GM23248 (cell line): ENCODE data around the gene LIME1. TPM values are rescaled to one million over a fixed set of nuclear protein-coding genes. Genes with fewer than 3 reads are reported as not detected.

Experiments used
- DNase-seq: peaks from one replicate; pipeline ENCODE4 v3.0.0-alpha.2; 2015
- H2AFZ ChIP-seq: fragments of 200-600 bp; sonication (generic); 2 replicates; pipeline ENCODE4 v1.6.1; 2016; ENCODE audit warnings: antibody characterized with exemption
- H3F3A ChIP-seq: fragments of 200-600 bp; sonication (generic); 2 replicates; pipeline ENCODE4 v1.6.1; 2016; ENCODE audit warnings: mild to moderate bottlenecking, antibody characterized with exemption, mixed run types; ENCODE audit not compliant: insufficient read depth
- H3K27ac ChIP-seq: fragments of 200-600 bp; sonication (generic); 2 replicates; pipeline ENCODE4 v1.5.1; 2016; ENCODE audit warnings: mild to moderate bottlenecking
- H3K27me3 ChIP-seq: fragments of 200-600 bp; sonication (generic); replicated peaks from 2 replicates; pipeline ENCODE4 v1.6.1; 2016; ENCODE audit warnings: mild to moderate bottlenecking; ENCODE audit not compliant: insufficient read depth
- H3K36me3 ChIP-seq: fragments of 200-600 bp; sonication (generic); 2 replicates; pipeline ENCODE4 v1.6.1; 2016; ENCODE audit warnings: low read depth, mild to moderate bottlenecking
- H3K4me1 ChIP-seq: fragments of 200-600 bp; sonication (generic); 2 replicates; pipeline ENCODE4 v1.6.1; 2016; ENCODE audit warnings: mild to moderate bottlenecking; ENCODE audit not compliant: insufficient read depth
- H3K4me2 ChIP-seq: fragments of 200-600 bp; sonication (generic); one replicate; pipeline ENCODE4 v1.6.1; 2016; ENCODE audit warnings: mild to moderate bottlenecking; ENCODE audit not compliant: unreplicated experiment
- H3K4me3 ChIP-seq: fragments of 200-600 bp; sonication (generic); 2 replicates; pipeline ENCODE4 v1.5.1; 2016; ENCODE audit warnings: mild to moderate bottlenecking
- H3K79me2 ChIP-seq: fragments of 200-600 bp; sonication (generic); 2 replicates; pipeline ENCODE4 v1.6.1; 2016; ENCODE audit warnings: mild to moderate bottlenecking; ENCODE audit not compliant: insufficient read depth
- H3K9ac ChIP-seq: fragments of 200-600 bp; sonication (generic); 2 replicates; pipeline ENCODE4 v1.6.1; 2016; ENCODE audit warnings: mild to moderate bottlenecking
- H3K9me2 ChIP-seq: fragments of 200-600 bp; sonication (generic); 2 replicates; pipeline ENCODE4 v1.6.1; 2016; ENCODE audit warnings: mixed run types, mild to moderate bottlenecking, moderate library complexity; ENCODE audit not compliant: insufficient read depth
- H3K9me3 ChIP-seq: fragments of 200-600 bp; sonication (generic); one replicate; pipeline ENCODE4 v1.6.1; 2017; ENCODE audit warnings: low read depth
- H4K20me1 ChIP-seq: fragments of 200-600 bp; sonication (generic); 2 replicates; pipeline ENCODE4 v1.6.0; 2016; ENCODE audit not compliant: insufficient read depth
- EZH2 ChIP-seq: fragments of 200-600 bp; sonication (generic); IDR thresholded peaks from 2 replicates; pipeline ENCODE4 v1.6.1; 2018; ENCODE audit warnings: antibody characterized with exemption, mild to moderate bottlenecking; ENCODE audit not compliant: insufficient read depth, poor library complexity, severe bottlenecking
- EZH2phosphoT487 ChIP-seq: fragments of 200-600 bp; sonication (generic); IDR thresholded peaks from 2 replicates; pipeline ENCODE4 v1.6.1; 2018; ENCODE audit warnings: antibody characterized with exemption, moderate library complexity, mild to moderate bottlenecking, low read depth; ENCODE audit not compliant: insufficient read depth
- WGBS, 2 experiments: methylation state at CpG; one replicate each; pipeline ENCODE4 v1.1.6; 2015 to 2017; ENCODE audit warnings: low lambda C conversion rate in 2 of 2, low coverage in 1 of 2; ENCODE audit errors: missing lambda C conversion rate in 2 of 2; 5-methylcytosine and 5-hydroxymethylcytosine counted together
- in situ Hi-C: fragments of 300-500 bp; cut with MboI; formaldehyde crosslinking; loops from 2 replicates; pipeline ENCODE4 v1.15.0; 2020
- polyA plus RNA-seq: library from polyadenylated mRNA; unstranded; fragments of >200 nt; fragmentation: Nextera tagmentation; extraction: Ambion mirVana; gene quantifications from 2 replicates; pipeline ENCODE4 v1.2.1, GENCODE V29; 2016
- total RNA-seq: library from RNA; depleted of rRNA; stranded (reverse); fragments of >200 nt; shearing (Covaris generic); gene quantifications from 2 replicates; pipeline ENCODE4 v1.2.3, GENCODE V29; 2014

LIME1 gene
- total and polyA plus RNA-seq, 2 experiments from 2014 or later = 3.7 to 14.1 TPM

GRCh38 chr20:63697357-63697867 lies 39.1 kb upstream of the LIME1 start:
- Histone ChIP-seq H3K79me2 (peaks cover 8% of the 10 kb centered on the region; the same call in 1 of the 2 replicates), H3K4me3 (peak overlapping the region; percentile 47), H3K4me1 (peaks cover 24% of the 10 kb centered on the region), H3K27ac (no peak overlapping the region), H2AFZ (no peak overlapping the region), H3K9me2 (no peaks in the 10 kb centered on the region), H3K27me3 (no peaks in the 10 kb centered on the region), H3K4me2 (peak overlapping the region; percentile 25), H3F3A (no peaks in the 10 kb centered on the region; the same call in 1 of the 2 replicates), H3K36me3 (no peaks in the 10 kb centered on the region), H3K9me3 (no peaks in the 10 kb centered on the region), H3K9ac (peak overlapping the region; percentile 44), H4K20me1 (no peaks in the 10 kb centered on the region)
- no peak for DNase-seq
- in situ Hi-C loops = no loop called here
- WGBS, 2 experiments = 50 to 53% methylated on average over 7 of the region's 7 CpGs
- no peak for TF ChIP-seq EZH2phosphoT487
- TF ChIP-seq EZH2 = no peak

GRCh38 chr20:63697868-63698545 lies 38.5 kb upstream of the LIME1 start:
- Histone ChIP-seq H2AFZ (no peak overlapping the region), H3K27ac (peak overlapping the region; percentile 87; the same call in 1 of the 2 replicates), H3K4me3 (no peak overlapping the region), H3K36me3 (no peaks in the 10 kb centered on the region), H3K27me3 (no peaks in the 10 kb centered on the region), H3K4me1 (peaks cover 24% of the 10 kb centered on the region), H3K9me2 (no peaks in the 10 kb centered on the region), H3K4me2 (no peak overlapping the region), H3F3A (no peaks in the 10 kb centered on the region; the same call in 1 of the 2 replicates), H3K9me3 (no peaks in the 10 kb centered on the region), H3K9ac (peak overlapping the region; percentile 44; the same call in 1 of the 2 replicates), H3K79me2 (peaks cover 8% of the 10 kb centered on the region; the same call in 1 of the 2 replicates), H4K20me1 (no peaks in the 10 kb centered on the region)
- 88% methylated on average over 40 of the region's 40 CpGs for WGBS, 2 experiments
- TF ChIP-seq EZH2 = no peak
- in situ Hi-C loops = no loop called here
- DNase-seq = no peak

GRCh38 chr20:63698739-63699465 lies 37.6 kb upstream of the LIME1 start:
- TF ChIP-seq EZH2phosphoT487 = no peak
- no peak for TF ChIP-seq EZH2
- no peak overlapping the region for H2AFZ ChIP-seq
- no peaks in the 10 kb centered on the region for H4K20me1 ChIP-seq
- peak overlapping the region; percentile 87 for H3K27ac ChIP-seq
- no peaks in the 10 kb centered on the region for H3K27me3 ChIP-seq
- no peaks in the 10 kb centered on the region; the same call in 1 of the 2 replicates for H3F3A ChIP-seq
- peaks cover 24% of the 10 kb centered on the region for H3K4me1 ChIP-seq
- peak overlapping the region; percentile 42 for H3K4me3 ChIP-seq
- H3K9me2 ChIP-seq = no peaks in the 10 kb centered on the region
- H3K79me2 ChIP-seq = peaks cover 8% of the 10 kb centered on the region; the same call in 1 of the 2 replicates
- H3K9ac ChIP-seq = peak overlapping the region; percentile 72
- H3K4me2 ChIP-seq = peak overlapping the region; percentile 55
- no peaks in the 10 kb centered on the region for H3K9me3 ChIP-seq
- no peaks in the 10 kb centered on the region for H3K36me3 ChIP-seq
- WGBS, 2 experiments = 5 to 6% methylated on average over 14 to 19 of the region's 19 CpGs
- peak; percentile 93 for DNase-seq
- in situ Hi-C loops = no loop called here

GRCh38 chr20:63699466-63700198 lies 36.8 kb upstream of the LIME1 start:
- Histone ChIP-seq H2AFZ (no peak overlapping the region), H3K4me2 (peak overlapping the region; percentile 55), H3K9ac (peak overlapping the region; percentile 72), H3K79me2 (peaks cover 15% of the 10 kb centered on the region), H3K27ac (peak overlapping the region; percentile 87), H3K9me3 (no peaks in the 10 kb centered on the region), H3K4me3 (peak overlapping the region; percentile 42), H4K20me1 (no peaks in the 10 kb centered on the region), H3K9me2 (no peaks in the 10 kb centered on the region), H3F3A (no peaks in the 10 kb centered on the region; the same call in 1 of the 2 replicates), H3K27me3 (no peaks in the 10 kb centered on the region), H3K4me1 (peaks cover 24% of the 10 kb centered on the region), H3K36me3 (no peaks in the 10 kb centered on the region)
- no peak for DNase-seq
- TF ChIP-seq EZH2phosphoT487 (no peak), EZH2 (no peak)
- WGBS, 2 experiments = 51 to 55% methylated on average over 19 to 20 of the region's 24 CpGs
- in situ Hi-C loops = no loop called here
